Sigmoid colon (tissue), 7 donors: ENCODE measurements around the gene KCNK3. TPM values are rescaled to one million over a fixed set of nuclear protein-coding genes. Genes with fewer than 3 reads are reported as not detected.

Experiments
- DNase-seq: peaks from one replicate; pipeline ENCODE4 v3.0.0-alpha.2; 2019
- H3K27ac ChIP-seq, 4 donors: fragments of 200-600 bp; sonication (generic); one replicate each; pipeline ENCODE4 v1.5.1; 2016 to 2019; ENCODE audit warnings: mild to moderate bottlenecking in 1 of 4
- H3K27me3 ChIP-seq, 3 donors: fragments of 200-600 bp; sonication (generic); one replicate each; pipeline ENCODE4 v1.5.1; 2019; ENCODE audit warnings: mild to moderate bottlenecking in 1 of 3
- H3K36me3 ChIP-seq, 4 donors: fragments of 200-600 bp; sonication (generic); one replicate each; pipeline ENCODE4 v1.5.1; 2016 to 2019
- H3K4me1 ChIP-seq, 4 donors: fragments of 200-600 bp; sonication (generic); one replicate each; pipeline ENCODE4 v1.5.1; 2017 to 2019
- H3K4me3 ChIP-seq, 4 donors: fragments of 200-600 bp; sonication (generic); one replicate each; pipeline ENCODE4 v1.5.1; 2017 to 2019; ENCODE audit warnings: mild to moderate bottlenecking in 2 of 4, moderate library complexity in 1 of 4
- H3K9me3 ChIP-seq, 4 donors: fragments of 200-600 bp in 3 of 4; sonication (generic) in 3 of 4; one replicate each; pipeline versions ENCODE4 v1.5.1 to v1.6.1; 2013 to 2019
- EP300 ChIP-seq, 4 donors: sonication (generic); formaldehyde crosslinking; IDR thresholded peaks; one replicate each; pipeline ENCODE4 v1.6.1; 2017; ENCODE audit warnings: antibody characterized with exemption in 4 of 4
- POLR2A ChIP-seq, 2 donors: fragments of 450-650 bp; IDR thresholded peaks; one replicate each; pipeline ENCODE4 v1.6.1; 2016; ENCODE audit warnings: antibody characterized with exemption in 2 of 2, mild to moderate bottlenecking in 2 of 2, moderate library complexity in 2 of 2
- POLR2AphosphoS5 ChIP-seq, 4 donors: sonication (generic); formaldehyde crosslinking; IDR thresholded peaks; one replicate each; pipeline ENCODE4 v1.6.1; 2017; ENCODE audit warnings: antibody characterized with exemption in 4 of 4
- WGBS, 2 donors: extraction: QIAGEN DNeasy Blood & Tissue Kit; methylation state at CpG; one replicate each; pipeline ENCODE4 v1.1.7; 2013; 5-methylcytosine and 5-hydroxymethylcytosine counted together
- intact Hi-C: fragments of 100-400 bp; cut with DNase I; formaldehyde crosslinking; loops from one replicate; pipeline ENCODE4 v1.15.1; 2023
- polyA plus RNA-seq, 3 donors: library from polyadenylated mRNA; stranded (reverse); fragments of 200-250 nt; gene quantifications; one replicate each; pipeline ENCODE4 v1.2.3, GENCODE V29; 2013
- total RNA-seq, 4 donors: library from RNA; depleted of rRNA; stranded (reverse); fragments of >200 nt; gene quantifications; one replicate each; pipeline ENCODE4 v1.1.0, GENCODE V29; 2016
- TF ChIP-seq, protein P1 (sequence below), 4 experiments: fragments of 450-650 bp in 3 of 4; fragments of 200-600 bp in 1 of 4; IDR thresholded peaks; one replicate each; pipeline ENCODE4 v1.5.1; 2016 to 2019; ENCODE audit warnings: antibody characterized with exemption in 4 of 4, mild to moderate bottlenecking in 3 of 4, moderate library complexity in 2 of 4
- donor health status: healthy with polysubstance abuse.
- donor health status: Bipolar disorder and iron deficiency.
- donor health status: healthy.

Gene KCNK3
- total and polyA plus RNA-seq, 7 donors: under 0.01 to 12.2 (median 2.9) TPM

DNA sequence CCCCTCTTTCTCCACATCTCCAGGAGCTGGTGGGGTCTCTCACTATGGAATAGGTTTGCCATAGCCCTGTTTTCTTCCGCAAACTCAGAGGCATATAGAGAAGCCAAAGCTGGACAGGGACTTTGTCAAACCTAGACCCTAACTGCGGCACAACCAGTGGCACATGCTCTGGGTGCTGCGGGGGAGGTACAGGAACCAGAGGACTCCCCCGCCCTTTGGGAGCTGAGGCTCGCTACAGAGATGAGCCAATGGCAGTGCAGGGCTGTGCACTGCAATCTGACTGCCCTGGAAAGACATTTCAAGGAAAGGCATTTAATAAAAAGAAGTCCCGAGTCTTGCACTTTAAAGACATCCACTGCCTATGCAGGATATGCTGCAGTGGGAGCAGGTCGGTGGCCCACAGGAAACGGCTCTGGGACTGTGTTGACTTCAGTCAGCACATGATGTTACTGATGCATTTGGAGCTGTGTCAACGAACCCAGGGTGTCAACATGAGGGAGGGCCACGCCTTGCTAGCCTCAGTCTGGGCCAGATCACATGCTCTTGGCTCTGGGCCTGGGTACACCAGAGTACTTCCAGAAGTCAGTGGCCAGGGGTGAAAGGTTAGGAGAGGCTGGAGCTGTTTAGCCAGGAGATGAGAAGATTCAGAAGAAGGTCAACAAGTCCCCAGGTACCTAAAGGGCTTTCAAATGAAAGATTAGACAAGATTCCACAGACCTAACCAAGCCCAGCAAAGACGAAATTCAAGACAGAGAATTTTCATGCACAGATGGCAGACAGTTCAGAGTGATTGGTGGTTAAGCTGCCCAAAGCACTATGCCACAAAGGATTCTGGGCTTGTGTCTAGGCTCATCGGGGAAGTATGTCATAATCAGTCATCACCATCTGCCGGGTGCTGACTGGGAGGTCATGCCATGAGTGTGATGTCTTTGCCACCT lies 79.8 kb downstream of the KCNK3 start:
- Histone ChIP-seq H3K9me3 (no peaks in the 10 kb centered on the region), H3K27ac (peak overlapping the region; percentile 71 to 80 (median 74)), H3K27me3 (no peaks in the 10 kb centered on the region), H3K36me3 (peaks cover 15 to 37% (median 22%) of the 10 kb centered on the region in 4 donors), H3K4me1 (peaks cover 0 to 60% (median 46%) of the 10 kb centered on the region in 4 donors), H3K4me3 (no peak overlapping the region)
- intact Hi-C loops: no loop called here
- DNase-seq: peak; percentile 98
- 25 to 44% methylated on average over 13 of the region's 13 CpGs for WGBS, 2 donors
- TF ChIP-seq POLR2AphosphoS5 (IDR thresholded peaks at IDR 0.05): peak; percentile 63 to 92 (median 74)
- peak in 1 of 2 donors; percentile 10 for TF ChIP-seq POLR2A (IDR thresholded peaks at IDR 0.05)
- peak in 3 of 4 donors; percentile 62 to 94 (median 66) for TF ChIP-seq EP300 (IDR thresholded peaks at IDR 0.05)
- TF ChIP-seq, protein P1, sequence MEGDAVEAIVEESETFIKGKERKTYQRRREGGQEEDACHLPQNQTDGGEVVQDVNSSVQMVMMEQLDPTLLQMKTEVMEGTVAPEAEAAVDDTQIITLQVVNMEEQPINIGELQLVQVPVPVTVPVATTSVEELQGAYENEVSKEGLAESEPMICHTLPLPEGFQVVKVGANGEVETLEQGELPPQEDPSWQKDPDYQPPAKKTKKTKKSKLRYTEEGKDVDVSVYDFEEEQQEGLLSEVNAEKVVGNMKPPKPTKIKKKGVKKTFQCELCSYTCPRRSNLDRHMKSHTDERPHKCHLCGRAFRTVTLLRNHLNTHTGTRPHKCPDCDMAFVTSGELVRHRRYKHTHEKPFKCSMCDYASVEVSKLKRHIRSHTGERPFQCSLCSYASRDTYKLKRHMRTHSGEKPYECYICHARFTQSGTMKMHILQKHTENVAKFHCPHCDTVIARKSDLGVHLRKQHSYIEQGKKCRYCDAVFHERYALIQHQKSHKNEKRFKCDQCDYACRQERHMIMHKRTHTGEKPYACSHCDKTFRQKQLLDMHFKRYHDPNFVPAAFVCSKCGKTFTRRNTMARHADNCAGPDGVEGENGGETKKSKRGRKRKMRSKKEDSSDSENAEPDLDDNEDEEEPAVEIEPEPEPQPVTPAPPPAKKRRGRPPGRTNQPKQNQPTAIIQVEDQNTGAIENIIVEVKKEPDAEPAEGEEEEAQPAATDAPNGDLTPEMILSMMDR (IDR thresholded peaks at IDR 0.05): no peak

DNA sequence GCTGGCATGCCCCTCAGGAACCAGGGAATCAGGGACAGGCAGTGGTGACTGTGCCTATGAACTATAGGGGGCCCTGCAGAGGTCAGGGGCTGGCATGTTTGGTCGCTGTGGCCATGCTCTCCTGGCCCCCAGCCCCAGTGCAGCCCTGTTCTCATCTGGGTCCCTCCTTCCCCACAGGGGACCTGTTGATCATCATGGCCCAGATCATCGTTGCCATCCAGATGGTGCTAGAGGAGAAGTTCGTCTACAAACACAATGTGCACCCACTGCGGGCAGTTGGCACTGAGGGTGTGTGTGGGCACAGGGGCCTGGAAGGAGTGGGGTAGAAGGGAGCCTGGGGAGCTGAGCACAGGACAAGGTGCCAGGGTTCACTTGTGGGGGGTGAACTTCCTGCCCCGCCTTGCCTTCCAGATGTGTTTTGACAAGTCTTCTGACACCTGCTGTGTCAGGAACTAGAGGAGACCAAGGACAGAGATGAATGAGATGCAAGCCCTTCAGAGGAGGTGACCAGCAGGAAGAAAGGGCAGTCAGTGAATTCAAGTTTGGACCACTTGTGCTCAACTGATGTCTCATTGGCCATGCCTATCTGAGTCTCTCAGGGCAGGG lies 83.8 kb downstream of the KCNK3 start:
- Histone ChIP-seq H3K9me3 (no peaks in the 10 kb centered on the region), H3K27me3 (no peaks in the 10 kb centered on the region), H3K36me3 (peaks cover 15 to 77% (median 36%) of the 10 kb centered on the region in 4 donors), H3K4me1 (peaks cover 0 to 20% (median 19%) of the 10 kb centered on the region in 4 donors), H3K27ac (no peak overlapping the region), H3K4me3 (no peak overlapping the region)
- DNase-seq: no peak
- 94% methylated on average over 5 of the region's 5 CpGs for WGBS, 2 donors
- intact Hi-C loops: no loop called here
- TF ChIP-seq POLR2A (IDR thresholded peaks at IDR 0.05) (no peak), POLR2AphosphoS5 (IDR thresholded peaks at IDR 0.05) (no peak), EP300 (IDR thresholded peaks at IDR 0.05) (no peak)
- TF ChIP-seq, protein P1 (IDR thresholded peaks at IDR 0.05): no peak

DNA sequence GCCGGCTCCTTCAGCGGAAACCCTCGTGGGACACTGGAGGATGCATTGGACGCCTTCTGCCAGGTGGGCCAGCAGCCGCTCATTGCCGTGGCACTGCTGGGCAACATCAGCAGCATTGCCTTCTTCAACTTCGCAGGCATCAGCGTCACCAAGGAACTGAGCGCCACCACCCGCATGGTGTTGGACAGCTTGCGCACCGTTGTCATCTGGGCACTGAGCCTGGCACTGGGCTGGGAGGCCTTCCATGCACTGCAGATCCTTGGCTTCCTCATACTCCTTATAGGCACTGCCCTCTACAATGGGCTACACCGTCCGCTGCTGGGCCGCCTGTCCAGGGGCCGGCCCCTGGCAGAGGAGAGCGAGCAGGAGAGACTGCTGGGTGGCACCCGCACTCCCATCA lies 85.6 kb downstream of the KCNK3 start:
- Histone ChIP-seq H3K4me1 (peaks cover 0 to 2% (median 1%) of the 10 kb centered on the region in 4 donors), H3K9me3 (no peaks in the 10 kb centered on the region), H3K36me3 (peaks cover 15 to 81% (median 36%) of the 10 kb centered on the region in 4 donors), H3K4me3 (no peak overlapping the region), H3K27me3 (no peaks in the 10 kb centered on the region), H3K27ac (no peak overlapping the region)
- WGBS, 2 donors: 97% methylated on average over 18 of the region's 18 CpGs
- intact Hi-C loops: no loop called here
- TF ChIP-seq POLR2AphosphoS5 (IDR thresholded peaks at IDR 0.05): no peak
- TF ChIP-seq EP300 (IDR thresholded peaks at IDR 0.05): no peak
- no peak for TF ChIP-seq POLR2A (IDR thresholded peaks at IDR 0.05)
- TF ChIP-seq, protein P1 (IDR thresholded peaks at IDR 0.05): no peak
- no peak for DNase-seq

DNA sequence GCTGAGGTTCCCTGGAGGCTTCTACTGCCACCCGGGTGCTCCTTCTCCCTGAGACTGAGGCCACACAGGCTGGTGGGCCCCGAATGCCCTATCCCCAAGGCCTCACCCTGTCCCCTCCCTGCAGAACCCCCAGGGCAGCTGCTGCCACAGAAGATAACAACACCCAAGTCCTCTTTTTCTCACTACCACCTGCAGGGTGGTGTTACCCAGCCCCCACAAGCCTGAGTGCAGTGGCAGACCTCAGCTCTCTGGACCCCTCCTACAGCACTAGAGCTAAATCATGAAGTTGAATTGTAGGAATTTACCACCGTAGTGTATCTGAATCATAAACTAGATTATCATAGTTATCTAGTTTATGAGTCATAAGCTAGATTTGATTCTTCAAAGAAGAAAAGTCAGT lies 86.0 kb downstream of the KCNK3 start:
- Histone ChIP-seq H3K36me3 (peaks cover 15 to 81% (median 36%) of the 10 kb centered on the region in 4 donors), H3K4me3 (no peak overlapping the region)
- WGBS, 2 donors: 23 to 64% methylated on average over 3 of the region's 3 CpGs

More for the DNA sequence above, 86.0 kb downstream of the KCNK3 start:
- TF ChIP-seq POLR2AphosphoS5 (IDR thresholded peaks at IDR 0.05) (no peak), POLR2A (IDR thresholded peaks at IDR 0.05) (no peak), EP300 (IDR thresholded peaks at IDR 0.05) (no peak)
- TF ChIP-seq, protein P1 (IDR thresholded peaks at IDR 0.05): no peak
- Histone ChIP-seq H3K27me3 (no peaks in the 10 kb centered on the region), H3K9me3 (no peaks in the 10 kb centered on the region), H3K27ac (no peak overlapping the region), H3K4me1 (no peaks in the 10 kb centered on the region)
- DNase-seq: no peak
- intact Hi-C loops: no loop called here
